Activated CD4-positive, alpha-beta T cell treated with anti-CD3 and anti-CD28 coated beads for 1 hour (primary cell): ENCODE results near the gene GPR146.

Experiments
- DNase-seq: peaks from one replicate; pipeline ENCODE4 v3.0.0-alpha.2; 2020

GPR146 gene

GRCh38 chr7:1095621-1096155 is 51.3 kb downstream of the GPR146 start:
- no peak for DNase-seq

- DNase-seq: no peak
Measured at GRCh38 chr7:1096156-1097119, 52.1 kb downstream of the GPR146 start.

GRCh38 chr7:1097120-1097504 is 52.8 kb downstream of the GPR146 start:
- DNase-seq: no peak

DNA sequence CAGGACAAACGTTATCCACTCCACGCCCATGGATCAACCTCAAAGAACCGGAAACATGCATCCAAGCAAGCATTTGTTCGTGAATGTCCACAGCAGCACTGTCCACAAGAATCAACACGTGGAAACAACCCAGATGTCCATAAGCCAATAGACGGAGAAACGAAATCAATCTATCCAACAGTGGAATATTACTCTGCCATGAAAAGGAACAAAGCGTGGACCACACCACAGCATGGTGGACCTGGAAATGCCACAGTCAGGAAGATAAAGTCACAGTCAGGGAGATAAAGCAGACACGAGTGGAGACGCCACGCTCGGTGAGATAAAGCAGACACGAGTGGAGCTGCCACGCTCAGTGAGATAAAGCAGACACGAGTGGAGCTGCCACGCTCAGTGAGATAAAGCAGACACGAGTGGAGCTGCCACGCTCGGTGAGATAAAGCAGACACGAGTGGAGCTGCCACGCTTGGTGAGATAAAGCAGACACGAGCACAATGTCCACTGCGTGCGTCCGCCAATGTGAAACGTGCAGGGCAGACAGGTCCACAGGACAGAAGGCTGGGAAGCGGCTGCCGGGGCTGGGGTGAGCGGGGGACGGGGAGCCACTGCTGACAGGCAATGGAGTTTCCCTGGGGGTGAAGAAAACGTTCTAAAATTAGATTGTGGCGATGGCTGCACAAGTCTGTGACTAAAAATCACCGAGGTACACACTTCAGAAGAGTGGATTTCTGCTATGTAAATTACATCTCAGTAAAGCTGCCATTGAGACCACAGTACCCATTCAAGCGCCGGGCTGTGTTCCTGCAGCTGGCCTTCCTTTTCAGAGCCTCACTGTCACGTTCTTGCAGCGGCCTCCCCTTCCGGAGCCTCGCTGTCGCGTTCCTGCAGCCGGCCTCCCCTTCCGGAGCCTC is 54.2 kb downstream of the GPR146 start:
- DNase-seq: no peak

DNA sequence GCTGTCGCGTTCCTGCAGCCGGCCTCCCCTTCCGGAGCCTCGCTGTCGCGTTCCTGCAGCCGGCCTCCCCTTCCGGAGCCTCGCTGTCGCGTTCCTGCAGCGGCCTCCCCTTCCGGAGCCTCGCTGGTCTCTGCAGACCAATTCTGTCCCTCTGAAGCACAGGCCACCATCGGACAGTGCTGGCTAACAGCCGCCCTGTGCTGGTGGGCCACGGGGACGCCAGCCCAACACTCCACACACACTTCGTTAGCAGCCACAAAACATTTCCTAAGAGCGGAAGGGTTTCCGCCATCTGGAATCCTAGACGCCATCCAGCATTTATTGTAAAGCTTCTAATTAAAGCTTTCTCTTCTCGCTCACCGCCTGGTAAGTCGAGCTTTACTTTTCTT is 54.8 kb downstream of the GPR146 start:
- DNase-seq: no peak

DNA sequence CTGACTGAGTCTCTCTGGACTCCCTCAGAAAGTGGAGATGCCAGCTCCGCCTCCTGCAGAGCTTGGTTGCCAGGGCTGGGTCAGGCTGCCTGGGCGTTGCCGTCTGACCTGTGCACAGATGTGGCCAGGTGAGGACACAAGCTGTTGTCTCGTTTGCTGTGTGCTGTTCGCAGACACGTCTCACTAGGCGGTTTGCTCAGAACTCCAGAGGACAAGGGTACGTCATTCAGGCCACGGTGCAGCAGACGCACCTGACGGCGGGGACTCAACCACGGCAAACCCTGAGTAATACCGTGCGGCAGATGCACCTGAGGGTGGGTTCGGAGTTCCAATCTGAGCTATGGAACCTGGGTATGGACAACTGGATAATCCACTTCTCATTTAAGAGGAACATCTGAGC is 55.3 kb downstream of the GPR146 start:
- no peak for DNase-seq

DNA sequence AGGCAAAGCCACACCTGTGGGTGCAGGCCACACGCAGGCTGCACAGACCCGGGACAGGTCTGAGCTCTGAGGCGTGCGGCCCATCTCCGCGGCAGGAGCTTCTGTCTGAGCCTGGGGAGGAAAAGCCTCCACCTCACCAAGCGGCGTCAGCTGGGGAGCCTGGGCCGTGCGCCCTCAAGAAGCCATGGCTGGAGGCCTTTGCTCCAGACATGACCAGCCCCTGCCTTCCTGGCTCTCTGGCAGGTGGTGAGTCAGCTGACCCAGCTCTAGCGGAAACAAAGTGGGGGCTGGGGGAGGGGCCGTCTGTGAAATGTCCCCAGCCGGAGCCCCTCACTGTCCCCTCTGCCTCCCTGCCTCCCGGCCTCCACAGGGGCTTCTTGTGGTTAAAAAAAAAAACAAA is 56.0 kb downstream of the GPR146 start:
- DNase-seq: no peak

DNA sequence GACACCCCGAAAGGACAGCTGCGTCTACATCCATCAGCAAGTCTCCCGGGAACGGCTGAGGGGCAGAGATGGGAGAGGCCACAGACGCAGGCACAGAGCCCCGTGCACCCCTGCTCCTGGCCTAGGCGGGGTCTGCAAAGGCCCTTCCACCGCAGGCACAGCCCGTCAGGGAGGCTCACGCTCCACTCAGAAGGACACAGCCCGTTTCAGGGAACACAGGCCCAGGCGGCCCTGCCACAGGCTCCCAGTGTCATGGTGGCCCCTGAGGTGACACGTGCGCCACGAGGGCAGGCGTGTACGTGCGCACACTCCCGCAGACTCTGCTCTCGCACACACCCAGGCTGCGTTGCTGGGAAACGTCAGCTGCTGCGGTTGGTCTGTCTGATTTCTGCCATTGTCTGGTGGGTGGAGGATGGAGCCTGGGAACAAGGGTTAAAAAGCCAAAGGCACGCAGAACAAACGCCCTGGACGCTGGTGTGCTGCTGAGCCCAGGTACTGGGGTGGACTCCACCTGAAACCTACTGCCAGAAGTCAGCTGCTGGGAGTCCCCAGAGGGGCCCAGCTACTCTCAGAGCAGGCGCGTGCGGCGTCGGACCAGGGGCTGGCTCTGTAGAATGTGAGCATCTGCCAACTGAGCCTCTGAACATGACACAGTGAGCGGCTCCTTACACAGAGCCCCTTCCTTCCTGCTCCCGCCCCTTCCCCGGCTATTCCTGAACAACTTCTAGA is 56.7 kb downstream of the GPR146 start:
- DNase-seq: no peak

GRCh38 chr7:1101563-1102431 is 57.5 kb downstream of the GPR146 start:
- DNase-seq: no peak

DNA sequence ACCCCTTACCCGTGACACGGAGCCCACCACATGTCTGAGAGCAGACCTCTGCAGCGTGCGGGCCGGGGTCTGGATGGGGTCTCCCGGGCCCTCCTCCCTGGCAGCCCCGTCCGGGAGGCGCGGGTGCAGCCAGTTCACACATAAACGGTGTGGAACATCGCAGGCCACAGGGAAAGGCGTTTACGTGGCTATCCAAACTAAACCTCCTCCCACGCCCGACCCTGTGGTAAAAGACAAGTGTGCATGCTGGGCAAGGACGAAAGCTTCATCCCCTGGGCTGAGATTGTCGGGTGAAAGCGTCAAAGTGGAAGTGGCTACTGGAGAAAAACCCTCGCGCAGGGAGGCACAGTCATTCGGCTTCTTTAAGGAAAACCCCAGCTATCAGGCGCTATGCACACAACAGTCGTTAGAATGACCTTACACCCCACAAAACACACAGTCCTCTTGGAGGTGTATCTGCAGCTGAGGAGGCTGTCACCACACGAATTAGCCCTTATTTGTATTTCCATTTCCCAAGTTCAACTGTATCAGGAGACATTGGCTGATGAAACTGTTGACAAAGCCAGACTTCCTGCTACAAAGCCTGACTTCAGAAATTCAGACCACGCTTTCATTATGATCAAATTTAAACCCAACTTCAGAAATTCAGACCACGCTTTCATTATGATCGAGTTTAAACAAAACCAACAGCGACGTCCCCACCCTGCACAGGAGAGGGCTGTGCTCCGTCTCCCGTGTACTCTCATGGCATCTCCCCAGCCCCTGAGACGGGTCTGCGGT is 58.9 kb downstream of the GPR146 start:
- DNase-seq: no peak

GRCh38 chr7:1103789-1104515 is 59.6 kb downstream of the GPR146 start:
- DNase-seq: no peak

DNA sequence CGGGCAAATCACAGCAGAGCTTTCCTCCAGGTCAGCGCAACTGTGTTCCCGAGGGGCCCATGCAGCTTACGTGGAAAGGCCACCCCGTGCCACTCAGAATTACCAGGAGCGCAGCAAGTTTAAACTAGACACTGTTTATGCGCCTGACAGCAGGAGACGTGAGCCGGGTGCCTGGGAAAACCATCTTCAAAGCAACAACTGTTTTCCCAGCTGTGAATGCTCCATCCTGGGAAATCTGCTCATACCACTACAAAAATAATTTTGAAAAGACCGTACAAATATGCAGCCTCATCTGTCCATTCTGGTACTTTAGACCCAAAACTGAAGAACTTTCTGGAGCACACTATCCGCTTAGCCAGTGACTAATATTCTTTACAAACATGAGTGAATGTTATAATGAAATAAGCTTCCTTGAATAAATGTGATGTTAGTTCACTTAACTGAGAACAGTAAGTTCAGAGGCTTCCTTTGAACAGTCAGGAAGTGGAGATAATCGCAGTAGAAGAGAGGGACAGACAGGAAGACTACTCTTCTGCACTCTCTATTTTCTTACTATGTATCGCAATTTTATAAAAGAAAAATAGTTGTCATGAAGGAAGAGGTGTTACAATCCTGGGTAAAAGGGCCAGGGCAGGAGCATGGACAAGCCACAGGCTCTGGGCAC is 60.3 kb downstream of the GPR146 start:
- DNase-seq: no peak

GRCh38 chr7:1105189-1105588 is 60.8 kb downstream of the GPR146 start:
- DNase-seq: no peak

GRCh38 chr7:1106063-1106792 is 61.9 kb downstream of the GPR146 start:
- DNase-seq: no peak

DNA sequence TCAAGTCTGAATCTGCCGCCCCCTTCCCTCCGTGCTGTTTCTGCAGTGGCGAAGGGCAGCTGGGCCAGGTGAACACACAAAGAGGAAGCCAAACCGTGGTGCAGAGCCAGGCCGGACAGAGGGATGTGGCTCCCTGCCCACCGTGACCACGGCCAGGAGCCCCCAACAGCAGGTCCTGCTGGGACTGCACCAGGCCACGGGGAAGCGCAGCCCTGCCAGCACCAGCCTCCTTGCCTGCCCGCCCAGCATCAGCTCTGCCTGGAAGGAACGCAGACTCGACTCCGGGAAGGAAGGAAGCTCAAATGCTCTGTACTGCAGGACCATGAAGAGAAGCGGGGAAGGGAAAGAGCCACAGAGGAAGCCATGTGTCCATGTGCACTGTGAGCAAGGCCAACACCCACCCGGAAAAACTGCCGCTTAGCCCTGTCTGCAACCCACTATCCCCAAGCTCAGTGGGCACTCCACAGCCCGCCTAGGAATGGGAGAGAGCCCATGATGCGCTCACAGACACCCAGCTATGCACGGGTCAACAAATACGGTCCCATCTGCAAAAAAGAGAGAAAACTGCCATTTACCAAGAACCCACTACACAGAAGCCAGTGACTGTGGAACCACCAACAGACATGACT is 62.6 kb downstream of the GPR146 start:
- DNase-seq: no peak

DNA sequence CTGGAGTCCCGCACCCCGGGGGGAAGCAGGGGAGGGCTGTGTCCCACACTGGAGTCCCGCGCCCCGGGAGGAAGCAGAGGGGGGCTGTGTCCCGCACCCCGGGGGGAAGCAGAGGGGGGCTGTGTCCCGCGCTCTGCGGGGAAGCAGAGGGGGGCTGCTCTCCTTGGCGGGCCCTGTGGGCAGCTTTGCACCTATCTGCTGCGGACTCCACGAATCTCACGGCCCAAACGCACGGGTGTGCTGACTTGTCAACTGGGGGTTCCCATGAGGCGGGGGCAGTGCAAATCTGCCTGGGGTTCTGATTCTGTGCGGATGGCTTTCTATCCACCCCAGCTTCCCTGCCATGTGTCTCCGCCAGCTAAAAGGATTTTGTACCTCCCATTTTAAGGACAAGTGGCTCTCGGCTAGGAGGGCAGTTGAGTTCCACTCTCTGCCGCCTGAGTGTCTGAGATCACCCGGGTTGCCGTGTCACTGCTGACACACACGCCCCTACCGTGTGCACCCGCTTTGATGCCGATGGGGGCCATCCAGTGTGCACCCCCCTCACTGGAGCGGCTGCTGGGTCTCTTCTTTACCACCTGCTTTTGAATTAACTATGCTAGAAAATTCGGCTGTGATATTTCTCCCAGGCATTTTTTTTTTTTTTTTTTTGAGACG is 64.0 kb downstream of the GPR146 start:
- no peak for DNase-seq
